MM.1S (cell line): ENCODE results near the gene NPVF.

Experiments used
- DNase-seq: peaks from one replicate; pipeline ENCODE4 v3.0.0-alpha.2; 2015
- H2AFZ ChIP-seq: fragments of 300-600 bp; sonication (generic); 2 replicates; pipeline ENCODE4 v1.6.0; 2016; ENCODE audit warnings: antibody characterized with exemption, low read length
- H3F3A ChIP-seq: fragments of 300-600 bp; sonication (generic); 2 replicates; pipeline ENCODE4 v1.6.1; 2016; ENCODE audit warnings: mild to moderate bottlenecking, antibody characterized with exemption, low read length, moderate library complexity, mixed read lengths; ENCODE audit not compliant: insufficient read depth
- H3K27ac ChIP-seq: fragments of 300-600 bp; sonication (generic); 2 replicates; pipeline ENCODE4 v1.5.1; 2016; ENCODE audit warnings: mild to moderate bottlenecking, low read length
- H3K27me3 ChIP-seq: fragments of 300-600 bp; sonication (generic); replicated peaks from 2 replicates; pipeline ENCODE4 v1.6.0; 2016; ENCODE audit warnings: low read length; ENCODE audit not compliant: insufficient read depth
- H3K36me3 ChIP-seq: fragments of 300-600 bp; sonication (generic); replicated peaks from 2 replicates; pipeline ENCODE4 v1.6.1; 2016; ENCODE audit warnings: mild to moderate bottlenecking, low read length, mixed read lengths; ENCODE audit not compliant: insufficient read depth
- H3K4me1 ChIP-seq: fragments of 300-600 bp; sonication (generic); 2 replicates; pipeline ENCODE4 v1.6.1; 2016; ENCODE audit warnings: low read length, mixed read lengths
- H3K4me2 ChIP-seq: fragments of 300-600 bp; sonication (generic); 2 replicates; pipeline ENCODE4 v1.6.0; 2016; ENCODE audit warnings: low read depth, low read length
- H3K4me3 ChIP-seq: fragments of 300-600 bp; sonication (generic); 2 replicates; pipeline ENCODE4 v1.5.1; 2016; ENCODE audit warnings: low read length, mixed read lengths
- H3K79me2 ChIP-seq: fragments of 300-600 bp; sonication (generic); 2 replicates; pipeline ENCODE4 v1.6.1; 2016; ENCODE audit warnings: mixed run types, low read length, mixed read lengths
- H3K9ac ChIP-seq: fragments of 300-600 bp; sonication (generic); 2 replicates; pipeline ENCODE4 v1.6.1; 2016; ENCODE audit warnings: low read length, mixed read lengths
- H3K9me2 ChIP-seq: fragments of 300-600 bp; sonication (generic); replicated peaks from 2 replicates; pipeline ENCODE4 v1.6.1; 2016; ENCODE audit warnings: mild to moderate bottlenecking, low read length, mixed read lengths; ENCODE audit not compliant: insufficient read depth
- H3K9me3 ChIP-seq: fragments of 300-600 bp; sonication (generic); replicated peaks from 2 replicates; pipeline ENCODE4 v1.6.1; 2016; ENCODE audit warnings: mild to moderate bottlenecking, low read length, mixed read lengths; ENCODE audit not compliant: insufficient read depth
- H4K20me1 ChIP-seq: fragments of 300-600 bp; sonication (generic); 2 replicates; pipeline ENCODE4 v1.6.1; 2016; ENCODE audit warnings: mild to moderate bottlenecking, low read length, moderate library complexity, mixed read lengths; ENCODE audit not compliant: insufficient read depth
- CTCF ChIP-seq: fragments of 300-600 bp; sonication (generic); IDR thresholded peaks from 2 replicates; pipeline ENCODE4 v1.5.1; 2016; ENCODE audit warnings: antibody characterized with exemption, low read length, mixed read lengths
- EZH2 ChIP-seq: fragments of 300-600 bp; sonication (generic); optimal IDR thresholded peaks from 2 replicates; pipeline ENCODE3; 2017; ENCODE audit warnings: low read depth, mild to moderate bottlenecking, antibody characterized with exemption, low read length, mixed read lengths
- EZH2phosphoT487 ChIP-seq: fragments of 300-600 bp; sonication (generic); IDR thresholded peaks from 2 replicates; pipeline ENCODE4 v1.6.1; 2018; ENCODE audit warnings: antibody characterized with exemption, low read length

The NPVF gene

GRCh38 chr7:25228386-25228785 lies at the start of gene NPVF:
NPVF (minus strand) TSS chr7:25228486; CDS start chr7:25228439, 47 bp downstream.
- H3K9me3 ChIP-seq, result no peaks in the 10 kb centered on the region
- no peak within 1 kb of the TSS for H3K4me3 ChIP-seq
- H3K4me1 ChIP-seq, result no peaks in the 10 kb centered on the region
- DNase-seq, result no peak
- no peaks in the 10 kb centered on the region for H4K20me1 ChIP-seq
- no peaks in the 10 kb centered on the region for H3K9me2 ChIP-seq
- no peaks in the 10 kb centered on the region for H3K27me3 ChIP-seq
- H3K36me3 ChIP-seq, result no peaks in the 10 kb centered on the region
- H3K27ac ChIP-seq, result no peak within 1 kb of the TSS
- H3K79me2 ChIP-seq, result no peaks in the 10 kb centered on the region
- TF ChIP-seq EZH2 (no peak), EZH2phosphoT487 (no peak), CTCF (no peak)
- H3K9ac ChIP-seq, result no peak within 1 kb of the TSS
- no peaks in the 10 kb centered on the region for H3F3A ChIP-seq
- H2AFZ ChIP-seq, result no peak within 1 kb of the TSS
- no peak within 1 kb of the TSS for H3K4me2 ChIP-seq

- Histone ChIP-seq H3K4me2 (no peak overlapping the region), H3K27ac (no peak overlapping the region), H3K79me2 (no peaks in the 10 kb centered on the region), H3K9me3 (no peaks in the 10 kb centered on the region), H3K4me3 (no peak overlapping the region), H3K9me2 (no peaks in the 10 kb centered on the region), H3K4me1 (no peaks in the 10 kb centered on the region), H3F3A (no peaks in the 10 kb centered on the region), H4K20me1 (no peaks in the 10 kb centered on the region), H2AFZ (no peak overlapping the region), H3K36me3 (no peaks in the 10 kb centered on the region), H3K9ac (no peak overlapping the region), H3K27me3 (no peaks in the 10 kb centered on the region)
- no peak for TF ChIP-seq EZH2
- TF ChIP-seq EZH2phosphoT487, result no peak
- TF ChIP-seq CTCF, result no peak
- no peak for DNase-seq
Measured at GRCh38 chr7:25272265-25272664, 44.0 kb upstream of the NPVF start.

GRCh38 chr7:25263337-25263736 lies 35.1 kb upstream of the NPVF start:
- H2AFZ ChIP-seq, result no peak overlapping the region
- DNase-seq, result no peak
- no peaks in the 10 kb centered on the region for H4K20me1 ChIP-seq
- H3K9ac ChIP-seq, result no peak overlapping the region
- no peak overlapping the region for H3K27ac ChIP-seq
- no peaks in the 10 kb centered on the region for H3K79me2 ChIP-seq
- no peaks in the 10 kb centered on the region for H3F3A ChIP-seq
- H3K9me2 ChIP-seq, result no peaks in the 10 kb centered on the region
- 0 out of 2 replicates have a peak, but pooled peaks cover 10% of the 10 kb centered on the region for H3K27me3 ChIP-seq
- no peak for TF ChIP-seq EZH2phosphoT487
- TF ChIP-seq CTCF, result no peak
- no peak for TF ChIP-seq EZH2
- H3K9me3 ChIP-seq, result no peaks in the 10 kb centered on the region
- no peak overlapping the region for H3K4me2 ChIP-seq
- peaks cover 16% of the 10 kb centered on the region for H3K4me1 ChIP-seq
- H3K4me3 ChIP-seq, result no peak overlapping the region
- H3K36me3 ChIP-seq, result no peaks in the 10 kb centered on the region
